Stimulated activated CD8-positive, alpha-beta memory T cell treated with anti-CD3 and anti-CD28 coated beads, Interleukin-4, amount 100 ng/mL, for 1 hour (primary cell): ENCODE results near the gene FASN.

Experiments used
- DNase-seq, 2 donors: peaks; one replicate each; pipeline ENCODE4 v3.0.0-alpha.2; 2020; ENCODE audit warnings: low read depth in 2 of 2, low spot score in 1 of 2

The FASN gene

GRCh38 chr17:82059272-82060000, 38.6 kb downstream of the FASN start:
- no peak for DNase-seq

GRCh38 chr17:82058855-82059249, 39.2 kb downstream of the FASN start:
- no peak for DNase-seq

GRCh38 chr17:82058230-82058854, 39.7 kb downstream of the FASN start:
- DNase-seq = no peak

GRCh38 chr17:82056729-82057621, 41.1 kb downstream of the FASN start:
- DNase-seq = no peak

GRCh38 chr17:82055965-82056728, 41.9 kb downstream of the FASN start:
- DNase-seq = no peak

GRCh38 chr17:82055023-82055964, 42.7 kb downstream of the FASN start:
- no peak for DNase-seq

- no peak for DNase-seq
Observed at GRCh38 chr17:82054351-82055022, 43.5 kb downstream of the FASN start.

- DNase-seq = no peak
Observed at GRCh38 chr17:82053556-82054263, 44.3 kb downstream of the FASN start.

GRCh38 chr17:82053130-82053529, 44.9 kb downstream of the FASN start:
- no peak for DNase-seq

GRCh38 chr17:82052638-82053059, 45.4 kb downstream of the FASN start:
- no peak for DNase-seq

- peak; percentile 60 to 65 for DNase-seq
Observed at GRCh38 chr17:82051776-82052637, 46.0 kb downstream of the FASN start, which contains the start of the genes GPS1 and RFNG. Gene GPS1, plus strand, starts transcription at chr17:82051898. Its CDS starts 34 bp downstream, at chr17:82051932. Gene RFNG, minus strand, starts transcription at chr17:82051811. Its CDS starts 45 bp downstream, at chr17:82051766.

GRCh38 chr17:82050761-82051641, 47.0 kb downstream of the FASN start:
- no peak for DNase-seq

GRCh38 chr17:82050152-82050760, 47.8 kb downstream of the FASN start:
- DNase-seq = no peak

GRCh38 chr17:82049521-82049971, 48.5 kb downstream of the FASN start:
- DNase-seq = no peak

GRCh38 chr17:82049106-82049505, 48.9 kb downstream of the FASN start:
- DNase-seq = no peak

- DNase-seq = no peak
Observed at GRCh38 chr17:82048571-82048971, 49.5 kb downstream of the FASN start.
